Brain microvascular endothelial cell (primary cell): Measurements from ENCODE around the gene LRIT2.
"Not testable (repeated sequence)": the region's sequence is repeated elsewhere in the genome, so short reads cannot be mapped to it uniquely, and the experiment has no call there.

Experiments
- DNase-seq: peaks from one replicate; pipeline ENCODE4 v3.0.0-alpha.2; 2020
- H3K27ac ChIP-seq: fragments of 250-450 bp; sonication (Bioruptor Pico); 2 replicates; pipeline ENCODE4 v1.5.1; 2020; ENCODE audit warnings: mild to moderate bottlenecking, moderate library complexity
- H3K27me3 ChIP-seq: fragments of 250-450 bp; sonication (Bioruptor Pico); replicated peaks from 2 replicates; pipeline ENCODE4 v1.5.1; 2020; ENCODE audit warnings: mild to moderate bottlenecking
- H3K36me3 ChIP-seq: fragments of 250-450 bp; sonication (Bioruptor Pico); replicated peaks from 2 replicates; pipeline ENCODE4 v1.5.1; 2020; ENCODE audit warnings: mild to moderate bottlenecking
- H3K4me3 ChIP-seq: 2 replicates; pipeline ENCODE4 v1.5.1; 2011; ENCODE audit warnings: low read depth, mild to moderate bottlenecking, control low read depth, low read length, moderate library complexity
- in situ Hi-C: cut with HindIII; loops from 2 replicates; pipeline ENCODE4 v1.10.0; 2017; ENCODE audit warnings: low sequenced_read_pairs, low pct_ligation_motif_present
- TF ChIP-seq, protein P1 (sequence below): IDR thresholded peaks from 2 replicates; pipeline ENCODE4 v1.5.1; 2011; ENCODE audit warnings: low read depth, mild to moderate bottlenecking, moderate library complexity, low read length, control low read depth, inconsistent platforms; ENCODE audit errors: missing control alignments

LRIT2 gene

DNA sequence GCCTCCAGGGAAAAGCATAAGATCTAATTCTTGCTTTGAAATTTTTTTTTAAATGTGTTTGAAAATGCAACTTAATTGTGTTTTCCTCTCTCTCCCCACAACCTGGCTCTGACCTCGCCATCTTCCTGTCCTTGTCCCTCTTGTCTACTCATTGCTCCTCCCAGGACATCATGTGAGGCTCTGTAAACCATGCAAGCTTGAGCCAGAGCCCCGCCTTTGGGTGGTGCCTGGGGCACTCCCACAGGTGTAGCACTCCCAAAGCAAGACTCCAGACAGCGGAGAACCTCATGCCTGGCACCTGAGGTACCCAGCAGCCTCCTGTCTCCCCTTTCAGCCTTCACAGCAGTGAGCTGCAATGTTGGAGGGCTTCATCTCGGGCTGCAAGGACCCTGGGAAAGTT is 40.8 kb downstream of the LRIT2 start:
- H3K27ac ChIP-seq: no peak overlapping the region
- TF ChIP-seq, protein P1, sequence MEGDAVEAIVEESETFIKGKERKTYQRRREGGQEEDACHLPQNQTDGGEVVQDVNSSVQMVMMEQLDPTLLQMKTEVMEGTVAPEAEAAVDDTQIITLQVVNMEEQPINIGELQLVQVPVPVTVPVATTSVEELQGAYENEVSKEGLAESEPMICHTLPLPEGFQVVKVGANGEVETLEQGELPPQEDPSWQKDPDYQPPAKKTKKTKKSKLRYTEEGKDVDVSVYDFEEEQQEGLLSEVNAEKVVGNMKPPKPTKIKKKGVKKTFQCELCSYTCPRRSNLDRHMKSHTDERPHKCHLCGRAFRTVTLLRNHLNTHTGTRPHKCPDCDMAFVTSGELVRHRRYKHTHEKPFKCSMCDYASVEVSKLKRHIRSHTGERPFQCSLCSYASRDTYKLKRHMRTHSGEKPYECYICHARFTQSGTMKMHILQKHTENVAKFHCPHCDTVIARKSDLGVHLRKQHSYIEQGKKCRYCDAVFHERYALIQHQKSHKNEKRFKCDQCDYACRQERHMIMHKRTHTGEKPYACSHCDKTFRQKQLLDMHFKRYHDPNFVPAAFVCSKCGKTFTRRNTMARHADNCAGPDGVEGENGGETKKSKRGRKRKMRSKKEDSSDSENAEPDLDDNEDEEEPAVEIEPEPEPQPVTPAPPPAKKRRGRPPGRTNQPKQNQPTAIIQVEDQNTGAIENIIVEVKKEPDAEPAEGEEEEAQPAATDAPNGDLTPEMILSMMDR: no peak
- in situ Hi-C loops: no loop called here

GRCh38 chr10:84181631-84182030 is 43.7 kb downstream of the LRIT2 start:
- TF ChIP-seq, protein P1: no peak
- in situ Hi-C loops: no loop called here

More for the DNA sequence above, 40.8 kb downstream of the LRIT2 start:
- Histone ChIP-seq H3K27me3 (no peaks in the 10 kb centered on the region), H3K4me3 (no peak overlapping the region), H3K36me3 (no peaks in the 10 kb centered on the region)
- no peak for DNase-seq

DNA sequence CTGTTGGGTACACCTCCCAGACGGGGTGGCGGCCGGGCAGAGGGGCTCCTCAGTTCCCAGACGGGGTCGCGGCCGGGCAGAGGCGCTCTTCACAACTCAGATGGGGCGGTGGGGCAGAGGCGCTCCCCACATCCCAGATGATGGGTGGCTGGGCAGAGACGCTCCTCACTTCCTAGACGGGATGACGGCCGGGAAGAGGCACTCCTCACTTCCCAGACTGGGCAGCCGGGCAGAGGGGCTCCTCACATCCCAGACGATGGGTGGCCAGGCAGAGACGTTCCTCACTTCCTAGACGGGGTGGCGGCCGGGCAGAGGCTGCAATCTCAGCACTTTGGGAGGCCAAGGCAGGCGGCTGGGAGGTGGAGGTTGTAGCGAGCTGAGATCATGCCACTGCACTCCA is 45.0 kb downstream of the LRIT2 start:
- in situ Hi-C loops, DNase-seq, H3K36me3 ChIP-seq, H3K27me3 ChIP-seq, H3K4me3 ChIP-seq, H3K27ac ChIP-seq: not testable (repeated sequence)

More at GRCh38 chr10:84181631-84182030, 43.7 kb downstream of the LRIT2 start:
- no peak for DNase-seq
- Histone ChIP-seq H3K36me3 (no peaks in the 10 kb centered on the region), H3K4me3 (no peak overlapping the region), H3K27me3 (no peaks in the 10 kb centered on the region), H3K27ac (no peak overlapping the region)

GRCh38 chr10:84179059-84179710 is 46.2 kb downstream of the LRIT2 start:
- TF ChIP-seq, protein P1: no peak

GRCh38 chr10:84178160-84178609 is 47.2 kb downstream of the LRIT2 start:
- in situ Hi-C loops: no loop called here
- Histone ChIP-seq H3K4me3 (no peak overlapping the region), H3K36me3 (no peaks in the 10 kb centered on the region), H3K27me3 (no peaks in the 10 kb centered on the region), H3K27ac (no peak overlapping the region)
- no peak for DNase-seq
- TF ChIP-seq, protein P1: no peak

More at GRCh38 chr10:84179059-84179710, 46.2 kb downstream of the LRIT2 start:
- no peak for DNase-seq
- no peaks in the 10 kb centered on the region for H3K27me3 ChIP-seq
- no peak overlapping the region for H3K27ac ChIP-seq
- H3K36me3 ChIP-seq: no peaks in the 10 kb centered on the region
- no peak overlapping the region for H3K4me3 ChIP-seq
- in situ Hi-C loops: no loop called here

DNA sequence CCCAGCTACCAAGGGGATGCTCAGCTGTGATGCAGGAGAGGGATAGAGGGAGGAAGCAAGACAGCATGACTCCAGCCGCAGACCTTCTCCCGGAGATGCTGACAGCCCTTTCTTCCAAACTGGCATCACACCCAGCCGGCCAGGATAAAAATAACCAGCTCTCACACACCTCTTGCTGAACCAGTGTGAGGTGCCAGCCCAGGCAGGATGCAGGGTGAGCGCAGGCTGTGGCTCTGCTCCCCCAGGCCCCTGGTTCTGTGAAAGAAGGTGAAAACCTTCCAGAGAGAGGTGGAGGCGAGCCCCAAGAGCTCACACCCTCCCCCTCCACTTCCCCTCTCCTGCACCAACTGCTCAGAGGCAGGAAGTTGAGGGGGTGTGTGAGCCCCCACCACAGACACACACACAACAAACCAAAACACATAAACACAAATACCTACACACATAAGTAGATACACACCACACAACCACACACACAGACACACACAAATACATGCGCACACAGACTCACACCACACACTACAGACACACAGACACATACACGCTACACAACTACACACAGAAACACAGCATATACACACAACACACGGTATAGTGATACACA is 47.7 kb downstream of the LRIT2 start:
- no peak for DNase-seq
- H3K36me3 ChIP-seq: no peaks in the 10 kb centered on the region
- no peak overlapping the region for H3K4me3 ChIP-seq
- no peak overlapping the region for H3K27ac ChIP-seq
- in situ Hi-C loops: no loop called here
- H3K27me3 ChIP-seq: no peaks in the 10 kb centered on the region
- TF ChIP-seq, protein P1: no peak
